Thoracic aorta (tissue), 2 donors: Measurements from ENCODE around the gene TRIM62. TPM values are rescaled to one million over a fixed set of nuclear protein-coding genes. Genes with fewer than 3 reads are reported as not detected.
"Not testable (repeated sequence)": the region's sequence is repeated elsewhere in the genome, so short reads cannot be mapped to it uniquely, and the experiment has no call there.

Experiments
- ATAC-seq: fragments of 150-250 bp; one replicate; pipeline ENCODE4 v1.8.0; 2017; ENCODE audit warnings: low read depth; ENCODE audit not compliant: insufficient number of reproducible peaks, low FRiP score
- DNase-seq: peaks from one replicate; pipeline ENCODE4 v3.0.0-alpha.2; 2020; ENCODE audit warnings: low spot score
- H3K27ac ChIP-seq, 2 donors: fragments of 200-600 bp; sonication (generic); 1 replicate in 1 of 2; 2 replicates in 1 of 2; pipeline ENCODE4 v1.5.1; 2016; ENCODE audit warnings: mild to moderate bottlenecking in 2 of 2, moderate library complexity in 2 of 2
- H3K27me3 ChIP-seq: fragments of 200-600 bp; sonication (generic); replicated peaks from 2 replicates; pipeline ENCODE4 v1.6.0; 2016; ENCODE audit warnings: mild to moderate bottlenecking; ENCODE audit not compliant: insufficient read depth
- H3K36me3 ChIP-seq: fragments of 200-600 bp; sonication (generic); one replicate; pipeline ENCODE4 v1.5.1; 2016
- H3K4me1 ChIP-seq, 2 donors: fragments of 200-600 bp; sonication (generic); 1 replicate in 1 of 2; 2 replicates in 1 of 2; pipeline versions ENCODE4 v1.5.1 to v1.6.0; 2016; ENCODE audit warnings: low read depth in 2 of 2, mild to moderate bottlenecking in 1 of 2; ENCODE audit not compliant: control insufficient read depth in 1 of 2
- H3K4me3 ChIP-seq: fragments of 200-600 bp; sonication (generic); 2 replicates; pipeline ENCODE4 v1.5.1; 2016; ENCODE audit warnings: mild to moderate bottlenecking
- H3K9me3 ChIP-seq: fragments of 200-600 bp; sonication (generic); 2 replicates; pipeline ENCODE4 v1.5.1; 2016
- total RNA-seq, 2 donors: library from RNA; depleted of rRNA; stranded (reverse); fragments of >200 nt; gene quantifications; one replicate each; pipeline versions ENCODE4 v1.1.0 to v1.2.3, GENCODE V29; 2016
- TF ChIP-seq, protein P1 (sequence below): fragments of 200-600 bp; sonication (generic); IDR thresholded peaks from one replicate; pipeline ENCODE4 v1.5.1; 2019; ENCODE audit warnings: antibody characterized with exemption

The TRIM62 gene
- total RNA-seq, 2 donors from 2014 or later = 13.0 to 14.0 TPM

DNA sequence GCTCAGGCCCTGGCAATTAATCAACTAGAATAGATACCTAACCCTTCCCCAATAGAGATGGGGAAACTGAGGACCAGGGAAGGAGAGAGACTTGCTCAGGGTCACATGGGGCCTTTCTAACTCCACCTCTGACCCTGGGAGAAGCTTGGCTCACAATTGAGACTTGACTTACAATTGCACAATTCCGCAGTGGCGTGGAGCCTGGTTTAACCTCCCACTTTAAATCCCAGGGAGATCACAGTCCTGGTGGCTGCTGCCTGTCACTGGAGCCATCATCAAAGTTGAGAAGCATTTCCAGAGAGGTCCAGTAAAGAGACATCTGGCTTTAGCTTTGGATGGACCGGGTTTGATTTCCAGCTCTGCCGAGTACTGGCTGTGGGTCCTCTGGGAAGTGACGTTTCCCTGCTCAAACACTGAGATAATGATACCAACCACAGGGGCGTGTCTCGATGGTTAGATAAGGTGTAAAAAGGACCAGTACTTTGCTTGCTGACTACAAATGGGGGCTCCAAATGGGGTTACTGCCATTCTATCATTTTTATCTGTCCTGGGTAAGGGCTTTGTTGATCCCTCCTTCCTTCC lies 39.3 kb downstream of the TRIM62 start:
- no peak for ATAC-seq

DNA sequence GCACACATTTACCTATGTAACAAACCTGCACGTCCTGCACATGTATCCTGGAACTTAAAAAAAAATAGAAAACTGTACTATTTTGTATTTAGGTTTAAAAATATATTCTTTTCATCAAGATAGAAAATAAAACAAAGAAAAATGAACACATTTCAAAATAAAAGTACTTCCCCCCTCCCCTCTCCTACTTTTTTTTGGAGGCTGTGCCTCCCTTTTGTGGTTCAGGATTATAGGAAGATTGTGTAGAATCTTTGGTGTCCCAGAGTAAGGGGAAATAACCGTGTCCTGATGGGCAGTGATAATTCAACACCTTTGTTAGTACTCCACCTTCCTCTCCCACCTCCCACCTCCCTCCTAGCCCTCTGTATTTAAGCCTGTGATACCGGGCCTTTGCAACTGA lies 40.1 kb downstream of the TRIM62 start:
- Histone ChIP-seq H3K4me3 (no peak overlapping the region), H3K36me3 (peaks cover 22% of the 10 kb centered on the region), H3K9me3 (no peaks in the 10 kb centered on the region), H3K27me3 (no peaks in the 10 kb centered on the region), H3K27ac (peak overlapping the region in 1 of 2 donors; percentile 33), H3K4me1 (peaks cover 0 to 21% of the 10 kb centered on the region in 2 donors)
- TF ChIP-seq, protein P1, sequence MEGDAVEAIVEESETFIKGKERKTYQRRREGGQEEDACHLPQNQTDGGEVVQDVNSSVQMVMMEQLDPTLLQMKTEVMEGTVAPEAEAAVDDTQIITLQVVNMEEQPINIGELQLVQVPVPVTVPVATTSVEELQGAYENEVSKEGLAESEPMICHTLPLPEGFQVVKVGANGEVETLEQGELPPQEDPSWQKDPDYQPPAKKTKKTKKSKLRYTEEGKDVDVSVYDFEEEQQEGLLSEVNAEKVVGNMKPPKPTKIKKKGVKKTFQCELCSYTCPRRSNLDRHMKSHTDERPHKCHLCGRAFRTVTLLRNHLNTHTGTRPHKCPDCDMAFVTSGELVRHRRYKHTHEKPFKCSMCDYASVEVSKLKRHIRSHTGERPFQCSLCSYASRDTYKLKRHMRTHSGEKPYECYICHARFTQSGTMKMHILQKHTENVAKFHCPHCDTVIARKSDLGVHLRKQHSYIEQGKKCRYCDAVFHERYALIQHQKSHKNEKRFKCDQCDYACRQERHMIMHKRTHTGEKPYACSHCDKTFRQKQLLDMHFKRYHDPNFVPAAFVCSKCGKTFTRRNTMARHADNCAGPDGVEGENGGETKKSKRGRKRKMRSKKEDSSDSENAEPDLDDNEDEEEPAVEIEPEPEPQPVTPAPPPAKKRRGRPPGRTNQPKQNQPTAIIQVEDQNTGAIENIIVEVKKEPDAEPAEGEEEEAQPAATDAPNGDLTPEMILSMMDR = no peak
- DNase-seq (no peak), ATAC-seq (no peak)

More for the DNA sequence above, 39.3 kb downstream of the TRIM62 start:
- H3K27me3 ChIP-seq = no peaks in the 10 kb centered on the region
- peaks cover 0 to 21% of the 10 kb centered on the region in 2 donors for H3K4me1 ChIP-seq
- peaks cover 26% of the 10 kb centered on the region for H3K36me3 ChIP-seq
- no peaks in the 10 kb centered on the region for H3K9me3 ChIP-seq
- no peak overlapping the region for H3K4me3 ChIP-seq
- TF ChIP-seq, protein P1 = no peak
- DNase-seq = no peak
- peak overlapping the region in 1 of 2 donors; percentile 20 for H3K27ac ChIP-seq

GRCh38 chr1:33141216-33141615 lies 40.6 kb downstream of the TRIM62 start:
- H3K36me3 ChIP-seq = peaks cover 17% of the 10 kb centered on the region
- TF ChIP-seq, protein P1 = no peak
- DNase-seq (no peak), ATAC-seq (no peak)
- H3K9me3 ChIP-seq = no peaks in the 10 kb centered on the region
- H3K27me3 ChIP-seq = no peaks in the 10 kb centered on the region
- H3K27ac ChIP-seq = no peak overlapping the region
- no peak overlapping the region for H3K4me3 ChIP-seq
- H3K4me1 ChIP-seq = peaks cover 0 to 21% of the 10 kb centered on the region in 2 donors

GRCh38 chr1:33140153-33141149 lies 41.4 kb downstream of the TRIM62 start:
- Histone ChIP-seq H3K27ac (no peak overlapping the region), H3K4me3 (no peak overlapping the region), H3K36me3 (peaks cover 10% of the 10 kb centered on the region), H3K4me1 (peaks cover 0 to 21% of the 10 kb centered on the region in 2 donors), H3K27me3 (no peaks in the 10 kb centered on the region), H3K9me3 (no peaks in the 10 kb centered on the region)
- no peak for DNase-seq
- ATAC-seq = no peak
- TF ChIP-seq, protein P1 = no peak

DNA sequence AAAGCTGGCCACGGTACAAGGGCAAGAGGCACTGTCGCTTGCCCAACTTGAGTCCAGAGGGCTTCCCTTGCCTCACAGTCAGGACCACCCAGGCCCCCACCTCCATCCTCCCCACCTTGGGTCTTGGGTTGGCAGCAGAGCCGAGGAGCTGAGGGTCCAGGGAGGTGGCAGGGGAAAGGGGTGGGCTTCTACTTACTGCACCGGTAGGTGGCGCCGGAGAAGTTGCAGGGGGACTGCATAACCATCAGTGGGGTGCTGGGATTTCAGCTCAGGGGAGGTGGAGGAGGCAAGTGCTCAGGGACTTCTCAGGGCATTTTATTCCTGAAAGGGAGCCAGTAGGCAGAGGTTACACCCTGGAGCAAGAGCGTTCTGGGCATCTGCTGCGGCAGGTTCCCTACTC lies 44.0 kb downstream of the TRIM62 start:
- Histone ChIP-seq H3K27ac (no peak overlapping the region), H3K36me3 (no peaks in the 10 kb centered on the region), H3K27me3 (no peaks in the 10 kb centered on the region), H3K4me1 (peaks cover 0 to 10% of the 10 kb centered on the region in 2 donors), H3K9me3 (no peaks in the 10 kb centered on the region), H3K4me3 (no peak overlapping the region)
- DNase-seq (no peak), ATAC-seq (no peak)
- TF ChIP-seq, protein P1 = peak; percentile 40

DNA sequence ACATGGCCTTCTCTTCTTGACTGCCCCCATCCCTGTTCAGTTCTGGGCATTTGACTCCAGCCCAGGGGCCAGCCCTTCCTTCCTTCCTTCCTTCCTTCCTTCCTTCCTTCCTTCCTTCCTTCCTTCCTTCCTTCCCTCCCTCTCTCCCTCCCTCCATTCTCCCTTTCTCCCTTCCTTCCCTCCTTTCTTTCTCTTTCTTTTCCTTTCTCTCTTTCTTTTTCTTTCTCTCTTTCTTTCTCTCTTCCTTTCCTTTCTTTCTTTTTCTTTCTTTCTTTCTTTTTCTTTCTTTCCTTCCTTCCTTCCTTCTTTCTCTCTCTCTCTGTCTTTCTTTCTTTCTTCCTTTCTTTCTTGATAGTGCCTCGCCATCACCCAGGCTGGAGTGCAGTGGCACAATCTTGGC lies 45.8 kb downstream of the TRIM62 start:
- not testable (repeated sequence) for H3K4me3 ChIP-seq, DNase-seq, ATAC-seq, H3K27ac ChIP-seq, H3K27me3 ChIP-seq, H3K9me3 ChIP-seq, H3K36me3 ChIP-seq, H3K4me1 ChIP-seq
